Loucy (cell line): ENCODE measurements around the gene CD4.

Experiments used
- H2AFZ ChIP-seq: fragments of 200-600 bp; sonication (generic); 2 replicates; pipeline ENCODE4 v1.6.0; 2016; ENCODE audit warnings: antibody characterized with exemption, mild to moderate bottlenecking, low read length, moderate library complexity
- H3F3A ChIP-seq: fragments of 200-600 bp; 2 replicates; pipeline ENCODE4 v1.6.0; 2016; ENCODE audit warnings: antibody characterized with exemption, low read depth, mild to moderate bottlenecking
- H3K27me3 ChIP-seq: fragments of 200-600 bp; sonication (generic); 2 replicates; pipeline ENCODE4 v1.6.1; 2014; ENCODE audit warnings: low read length, mild to moderate bottlenecking; ENCODE audit not compliant: insufficient read depth, poor library complexity, severe bottlenecking
- H3K36me3 ChIP-seq: fragments of 200-600 bp; sonication (generic); 2 replicates; pipeline ENCODE4 v1.6.1; 2016; ENCODE audit warnings: low read length; ENCODE audit not compliant: insufficient read depth
- H3K4me1 ChIP-seq: fragments of 200-600 bp; sonication (generic); 2 replicates; pipeline ENCODE4 v1.5.1; 2014; ENCODE audit warnings: low read length, mild to moderate bottlenecking; ENCODE audit not compliant: insufficient read depth, poor library complexity, severe bottlenecking
- H3K4me2 ChIP-seq: fragments of 200-600 bp; sonication (generic); 2 replicates; pipeline ENCODE4 v1.6.0; 2014; ENCODE audit warnings: antibody characterized with exemption, low read length, low read depth, mild to moderate bottlenecking; ENCODE audit not compliant: poor library complexity, severe bottlenecking
- H3K4me3 ChIP-seq: fragments of 200-600 bp; sonication (generic); 2 replicates; pipeline ENCODE4 v1.5.1; 2014; ENCODE audit warnings: low read length, mild to moderate bottlenecking, mixed read lengths; ENCODE audit not compliant: poor library complexity, severe bottlenecking
- H3K79me2 ChIP-seq: fragments of 200-600 bp; sonication (generic); 2 replicates; pipeline ENCODE4 v1.6.1; 2014; ENCODE audit warnings: low read length; ENCODE audit not compliant: insufficient read depth
- H3K9ac ChIP-seq: fragments of 200-600 bp; sonication (generic); 2 replicates; pipeline ENCODE4 v1.6.0; 2014; ENCODE audit warnings: mild to moderate bottlenecking, low read depth, low read length, moderate library complexity; ENCODE audit not compliant: poor library complexity, severe bottlenecking
- H3K9me2 ChIP-seq: fragments of 200-600 bp; sonication (generic); replicated peaks from 2 replicates; pipeline ENCODE4 v1.6.1; 2016; ENCODE audit warnings: low read depth, low read length, mixed read lengths
- H3K9me3 ChIP-seq: fragments of 200-600 bp; sonication (generic); 2 replicates; pipeline ENCODE4 v1.6.1; 2014; ENCODE audit warnings: mild to moderate bottlenecking, antibody characterized with exemption, low read length, low read depth; ENCODE audit not compliant: insufficient read depth
- H4K20me1 ChIP-seq: fragments of 200-600 bp; sonication (generic); 2 replicates; pipeline ENCODE4 v1.6.0; 2014; ENCODE audit warnings: antibody characterized with exemption, low read length, mild to moderate bottlenecking; ENCODE audit not compliant: insufficient read depth, poor library complexity, severe bottlenecking
- EZH2phosphoT487 ChIP-seq: fragments of 200-600 bp; IDR thresholded peaks from 2 replicates; pipeline ENCODE4 v1.6.1; 2018; ENCODE audit warnings: antibody characterized with exemption, mild to moderate bottlenecking, moderate library complexity, borderline replicate concordance
- TF ChIP-seq, protein P1 (sequence below): fragments of 200-600 bp; sonication (generic); conservative IDR thresholded peaks from 2 replicates; pipeline ENCODE4 v1.5.1; 2014; ENCODE audit warnings: mild to moderate bottlenecking, antibody characterized with exemption, low read length

The CD4 gene

DNA sequence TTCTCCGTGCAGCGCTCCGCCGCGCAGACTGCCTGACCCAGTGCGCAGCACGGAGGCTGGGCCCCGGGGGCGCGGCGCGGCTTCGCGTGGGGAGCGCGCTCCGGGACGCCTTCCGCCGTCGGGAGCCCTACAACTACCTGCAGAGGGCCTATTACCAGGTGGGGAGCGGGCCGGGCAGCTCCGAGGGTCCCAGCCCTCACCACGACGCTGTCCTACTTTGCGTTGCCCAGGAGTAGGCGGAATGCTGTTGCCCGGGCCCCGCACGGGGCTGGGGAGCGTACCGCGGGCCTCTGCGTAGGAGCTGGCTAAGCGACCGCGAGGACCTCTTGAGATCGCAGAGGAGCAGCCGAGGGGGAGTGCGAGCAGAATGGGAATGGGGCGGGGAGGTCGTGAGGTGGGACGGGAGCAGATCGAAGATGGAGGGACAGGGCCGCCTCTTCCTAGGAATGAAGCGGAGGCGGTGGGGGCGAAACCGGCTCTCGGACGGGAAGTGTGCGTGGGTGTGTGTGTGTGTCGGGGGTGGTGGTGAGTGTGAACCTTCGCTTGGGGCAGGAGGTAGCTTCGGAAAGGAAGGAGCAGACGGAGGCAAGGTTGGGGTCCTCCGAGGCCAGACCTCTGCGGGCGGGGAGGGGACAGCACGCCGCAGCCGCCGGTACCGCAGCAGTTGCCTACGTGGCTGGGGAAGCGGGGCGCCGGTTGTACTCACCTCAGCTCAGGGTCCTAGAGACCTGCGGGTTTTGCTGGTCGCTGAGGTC is 39.6 kb downstream of the CD4 start:
- peak overlapping the region; percentile 77 for H3K4me2 ChIP-seq
- TF ChIP-seq, protein P1, sequence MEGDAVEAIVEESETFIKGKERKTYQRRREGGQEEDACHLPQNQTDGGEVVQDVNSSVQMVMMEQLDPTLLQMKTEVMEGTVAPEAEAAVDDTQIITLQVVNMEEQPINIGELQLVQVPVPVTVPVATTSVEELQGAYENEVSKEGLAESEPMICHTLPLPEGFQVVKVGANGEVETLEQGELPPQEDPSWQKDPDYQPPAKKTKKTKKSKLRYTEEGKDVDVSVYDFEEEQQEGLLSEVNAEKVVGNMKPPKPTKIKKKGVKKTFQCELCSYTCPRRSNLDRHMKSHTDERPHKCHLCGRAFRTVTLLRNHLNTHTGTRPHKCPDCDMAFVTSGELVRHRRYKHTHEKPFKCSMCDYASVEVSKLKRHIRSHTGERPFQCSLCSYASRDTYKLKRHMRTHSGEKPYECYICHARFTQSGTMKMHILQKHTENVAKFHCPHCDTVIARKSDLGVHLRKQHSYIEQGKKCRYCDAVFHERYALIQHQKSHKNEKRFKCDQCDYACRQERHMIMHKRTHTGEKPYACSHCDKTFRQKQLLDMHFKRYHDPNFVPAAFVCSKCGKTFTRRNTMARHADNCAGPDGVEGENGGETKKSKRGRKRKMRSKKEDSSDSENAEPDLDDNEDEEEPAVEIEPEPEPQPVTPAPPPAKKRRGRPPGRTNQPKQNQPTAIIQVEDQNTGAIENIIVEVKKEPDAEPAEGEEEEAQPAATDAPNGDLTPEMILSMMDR = no peak
- no peak for TF ChIP-seq EZH2phosphoT487
- no peaks in the 10 kb centered on the region for H4K20me1 ChIP-seq
- no peaks in the 10 kb centered on the region for H3K9me3 ChIP-seq
- H3K36me3 ChIP-seq = peaks cover 9% of the 10 kb centered on the region; the same call in 1 of the 2 replicates
- peaks cover 25% of the 10 kb centered on the region; the same call in 1 of the 2 replicates for H3K79me2 ChIP-seq
- peak overlapping the region; percentile 77 for H3K4me3 ChIP-seq
- H3K27me3 ChIP-seq = no peaks in the 10 kb centered on the region
- H2AFZ ChIP-seq = peak overlapping the region; percentile 62
- no peaks in the 10 kb centered on the region for H3F3A ChIP-seq
- peaks cover 21% of the 10 kb centered on the region for H3K4me1 ChIP-seq
- no peaks in the 10 kb centered on the region for H3K9me2 ChIP-seq
- H3K9ac ChIP-seq = peak overlapping the region; percentile 89

DNA sequence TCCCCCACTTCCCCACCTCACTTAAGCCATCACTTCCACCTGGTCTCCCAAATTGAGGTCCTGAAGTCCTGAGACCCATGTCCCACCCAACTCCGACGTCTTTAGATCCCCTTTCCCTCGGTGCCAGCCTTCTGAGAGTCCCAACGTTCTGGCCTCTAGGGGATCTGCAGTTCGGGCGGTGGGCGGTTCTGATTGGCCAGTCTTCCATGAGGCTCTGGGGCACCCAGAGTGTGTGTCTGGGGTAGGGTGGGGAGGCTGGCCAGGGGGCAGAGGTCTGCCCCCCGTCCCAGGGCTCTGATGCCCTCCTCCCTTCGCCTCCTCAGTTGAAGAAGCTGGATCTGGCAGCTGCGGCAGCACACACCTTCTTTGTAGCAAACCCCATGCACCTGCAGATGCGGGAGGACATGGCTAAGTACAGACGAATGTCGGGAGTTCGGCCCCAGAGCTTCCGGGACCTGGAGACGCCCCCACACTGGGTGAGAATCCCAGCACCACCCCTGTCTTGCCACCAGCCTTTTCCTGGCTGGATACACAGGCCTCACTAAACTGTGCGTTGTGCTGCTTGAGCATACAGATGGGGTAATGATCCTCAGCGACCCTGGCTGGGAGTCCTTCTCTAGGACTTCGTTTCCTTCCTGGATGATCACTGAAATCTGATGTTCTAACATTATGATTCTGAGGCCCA is 40.4 kb downstream of the CD4 start:
- Histone ChIP-seq H3F3A (no peaks in the 10 kb centered on the region), H3K9me3 (no peaks in the 10 kb centered on the region), H3K9ac (peak overlapping the region; percentile 89), H3K27me3 (no peaks in the 10 kb centered on the region), H3K79me2 (peaks cover 25% of the 10 kb centered on the region; the same call in 1 of the 2 replicates), H3K4me2 (peak overlapping the region; percentile 77), H3K36me3 (peaks cover 11% of the 10 kb centered on the region; the same call in 1 of the 2 replicates), H3K4me3 (peak overlapping the region; percentile 77), H4K20me1 (no peaks in the 10 kb centered on the region), H2AFZ (peak overlapping the region; percentile 62; the same call in 1 of the 2 replicates), H3K4me1 (peaks cover 21% of the 10 kb centered on the region), H3K9me2 (no peaks in the 10 kb centered on the region)
- no peak for TF ChIP-seq EZH2phosphoT487
- TF ChIP-seq, protein P1 = peak; percentile 43

DNA sequence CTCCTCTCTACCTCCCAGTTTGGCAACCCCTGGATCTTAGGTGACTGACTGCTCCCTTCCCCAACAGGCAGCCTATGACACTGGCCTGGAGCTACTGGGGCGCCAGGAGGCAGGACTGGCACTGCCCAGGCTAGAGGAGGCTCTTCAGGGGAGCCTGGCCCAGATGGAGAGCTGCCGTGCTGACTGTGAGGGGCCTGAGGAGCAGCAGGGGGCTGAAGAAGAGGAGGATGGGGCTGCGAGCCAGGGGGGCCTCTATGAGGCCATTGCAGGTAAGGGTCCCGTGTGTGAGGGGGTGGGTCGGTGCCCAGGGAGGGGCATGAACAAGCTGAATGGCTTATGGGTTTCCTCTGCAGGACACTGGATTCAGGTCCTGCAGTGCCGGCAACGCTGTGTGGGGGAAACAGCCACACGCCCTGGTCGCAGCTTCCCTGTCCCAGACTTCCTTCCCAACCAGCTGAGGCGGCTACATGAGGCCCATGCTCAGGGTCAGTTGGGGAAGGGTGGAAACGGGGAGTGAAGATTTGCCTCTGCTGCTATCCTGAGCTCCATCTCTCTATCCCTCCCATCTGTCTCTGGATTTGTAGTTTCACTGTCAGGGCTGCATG is 41.1 kb downstream of the CD4 start:
- H3K27me3 ChIP-seq = no peaks in the 10 kb centered on the region

More for the DNA sequence above, 41.1 kb downstream of the CD4 start:
- peak overlapping the region; percentile 77 for H3K4me2 ChIP-seq
- no peak for TF ChIP-seq EZH2phosphoT487
- TF ChIP-seq, protein P1 = no peak
- H3K36me3 ChIP-seq = peaks cover 11% of the 10 kb centered on the region; the same call in 1 of the 2 replicates
- H3K9me3 ChIP-seq = no peaks in the 10 kb centered on the region
- peak overlapping the region; percentile 77 for H3K4me3 ChIP-seq
- H3K9ac ChIP-seq = peak overlapping the region; percentile 89
- peaks cover 25% of the 10 kb centered on the region; the same call in 1 of the 2 replicates for H3K79me2 ChIP-seq
- no peak overlapping the region for H2AFZ ChIP-seq
- no peaks in the 10 kb centered on the region for H3K9me2 ChIP-seq
- H4K20me1 ChIP-seq = no peaks in the 10 kb centered on the region
- H3K4me1 ChIP-seq = peaks cover 21% of the 10 kb centered on the region
- no peaks in the 10 kb centered on the region for H3F3A ChIP-seq
